Cardiac muscle cell (in vitro differentiated cells and primary cell): ENCODE measurements around the gene TMEM209. TPM values are rescaled to one million over a fixed set of nuclear protein-coding genes. Genes with fewer than 3 reads are reported as not detected.
A peak's percentile ranks its signal among the peaks of the same experiment; 100 is the strongest.

Experiments used
- DNase-seq, 2 donors: peaks; one replicate each; pipeline versions ENCODE4 v3.0.0 to v3.0.0-alpha.2; 2010 to 2017; ENCODE audit warnings: low read depth in 1 of 2, low spot score in 1 of 2
- H3K27ac ChIP-seq: fragments of 200-600 bp; sonication (generic); 2 replicates; pipeline ENCODE4 v1.5.1; 2016
- H3K27me3 ChIP-seq: fragments of 200-600 bp; sonication (generic); 2 replicates; pipeline ENCODE4 v1.6.0; 2016; ENCODE audit warnings: control low read depth
- H3K36me3 ChIP-seq: fragments of 200-600 bp; sonication (generic); 2 replicates; pipeline ENCODE4 v1.5.1; 2016; ENCODE audit warnings: control low read depth
- H3K4me1 ChIP-seq: fragments of 200-600 bp; sonication (generic); 2 replicates; pipeline ENCODE4 v1.8.1; 2017; ENCODE audit warnings: low read depth, mild to moderate bottlenecking, mixed run types
- H3K4me3 ChIP-seq: fragments of 200-600 bp; sonication (generic); 2 replicates; pipeline ENCODE4 v1.5.1; 2016; ENCODE audit warnings: mild to moderate bottlenecking
- H3K9me3 ChIP-seq: fragments of 200-600 bp; sonication (generic); 2 replicates; pipeline ENCODE4 v1.5.1; 2017; ENCODE audit warnings: low read depth, mild to moderate bottlenecking, control low read depth
- CTCF ChIP-seq: IDR thresholded peaks from 2 replicates; pipeline ENCODE4 v1.5.1; 2012; ENCODE audit warnings: low read depth, mild to moderate bottlenecking, low read length
- polyA plus RNA-seq: library from polyadenylated mRNA; unstranded; fragments of >200 nt; fragmentation: Nextera tagmentation; extraction: Ambion mirVana; gene quantifications from 2 replicates; pipeline ENCODE4 v1.2.1, GENCODE V29; 2016
- total RNA-seq: library from RNA; depleted of rRNA; stranded (reverse); fragments of >200 nt; gene quantifications from 2 replicates; pipeline ENCODE4 v1.2.3, GENCODE V29; 2016

The TMEM209 gene
- total and polyA plus RNA-seq, 2 experiments from 2014 or later = 14.0 to 14.2 TPM

- H3K4me3 ChIP-seq = no peak overlapping the region
- no peak for TF ChIP-seq CTCF
- DNase-seq = no peak
- no peaks in the 10 kb centered on the region for H3K27me3 ChIP-seq
- H3K9me3 ChIP-seq = no peaks in the 10 kb centered on the region
- no peak overlapping the region for H3K27ac ChIP-seq
- H3K36me3 ChIP-seq = peaks cover 26% of the 10 kb centered on the region
- H3K4me1 ChIP-seq = no peaks in the 10 kb centered on the region
Observed at GRCh38 chr7:130178251-130178650, 27.0 kb downstream of the TMEM209 start.

GRCh38 chr7:130174237-130174959 lies 30.8 kb downstream of the TMEM209 start:
- Histone ChIP-seq H3K27me3 (no peaks in the 10 kb centered on the region), H3K27ac (no peak overlapping the region), H3K4me1 (no peaks in the 10 kb centered on the region), H3K36me3 (peaks cover 24% of the 10 kb centered on the region), H3K9me3 (no peaks in the 10 kb centered on the region), H3K4me3 (no peak overlapping the region)
- no peak for DNase-seq
- TF ChIP-seq CTCF = no peak

- no peak for TF ChIP-seq CTCF
- H3K4me3 ChIP-seq = no peak overlapping the region
Observed at GRCh38 chr7:130162196-130162595, 43.0 kb downstream of the TMEM209 start.

GRCh38 chr7:130160455-130160854 lies 44.8 kb downstream of the TMEM209 start:
- no peaks in the 10 kb centered on the region for H3K9me3 ChIP-seq
- TF ChIP-seq CTCF = no peak
- H3K36me3 ChIP-seq = peaks cover 11% of the 10 kb centered on the region
- peak overlapping the region; percentile 35 for H3K27ac ChIP-seq
- H3K4me3 ChIP-seq = no peak overlapping the region
- no peaks in the 10 kb centered on the region for H3K27me3 ChIP-seq
- H3K4me1 ChIP-seq = no peaks in the 10 kb centered on the region
- DNase-seq = no peak

More at GRCh38 chr7:130162196-130162595, 43.0 kb downstream of the TMEM209 start:
- H3K36me3 ChIP-seq = peaks cover 16% of the 10 kb centered on the region
- H3K9me3 ChIP-seq = no peaks in the 10 kb centered on the region
- H3K27me3 ChIP-seq = no peaks in the 10 kb centered on the region
- DNase-seq = no peak
- no peak overlapping the region for H3K27ac ChIP-seq
- H3K4me1 ChIP-seq = no peaks in the 10 kb centered on the region

GRCh38 chr7:130160023-130160422 lies 45.2 kb downstream of the TMEM209 start:
- H3K4me1 ChIP-seq = no peaks in the 10 kb centered on the region
- H3K4me3 ChIP-seq = no peak overlapping the region
- no peaks in the 10 kb centered on the region for H3K9me3 ChIP-seq
- no peaks in the 10 kb centered on the region for H3K27me3 ChIP-seq
- no peak for DNase-seq
- no peak for TF ChIP-seq CTCF
- peak overlapping the region; percentile 35 for H3K27ac ChIP-seq
- H3K36me3 ChIP-seq = peaks cover 9% of the 10 kb centered on the region
